IMR-90 (cell line): ENCODE results near the gene NR4A1. TPM values are rescaled to one million over a fixed set of nuclear protein-coding genes. Genes with fewer than 3 reads are reported as not detected.

ENCODE experiments used
- ATAC-seq: fragments of 200-7000 bp; cut with Tn5 transposase; 2 replicates; pipeline ENCODE4 v1.9.1; 2020; ENCODE audit warnings: low read depth, mild to moderate bottlenecking, moderate library complexity
- BruUV-seq: library from RNA; stranded (reverse); fragments of 400-500 nt; replicated peaks from 2 replicates; lab custom pipeline; 2021; lab: Mats Ljungman, UMichigan
- CTCF ChIA-PET: fragments of 300-600 bp; formaldehyde crosslinking; extraction: SDS; loops from one replicate; lab custom pipeline; 2021; ENCODE audit warnings: antibody characterized with exemption; lab: Yijun Ruan, JAX
- POLR2A ChIA-PET: fragments of 300-600 bp; sonication (Branson Sonifier 250); formaldehyde crosslinking; loops from one replicate; lab custom pipeline; 2022; ENCODE audit warnings: antibody characterized with exemption; ENCODE audit not compliant: unreplicated experiment; lab: Charles Lee
- DNase-seq: peaks from one replicate; pipeline ENCODE4 v3.0.0; 2013
- H2AFZ ChIP-seq: replicated peaks from 2 replicates; pipeline ENCODE3; 2013; ENCODE audit warnings: low read length, mild to moderate bottlenecking; ENCODE audit not compliant: poor library complexity
- H2AK5ac ChIP-seq: 2 replicates; pipeline ENCODE4 v1.6.1; 2013; ENCODE audit warnings: low read depth, low read length, inconsistent platforms
- H2AK9ac ChIP-seq: replicated peaks from 2 replicates; pipeline ENCODE3; 2013; ENCODE audit warnings: mild to moderate bottlenecking, low read depth, low read length, moderate library complexity; ENCODE audit not compliant: poor library complexity
- H2BK120ac ChIP-seq: 2 replicates; pipeline ENCODE4 v1.6.1; 2013; ENCODE audit warnings: low read depth, low read length, inconsistent platforms
- H2BK15ac ChIP-seq: 3 replicates; pipeline ENCODE4 v1.6.1; 2013; ENCODE audit warnings: low read depth, low read length, inconsistent platforms
- H2BK20ac ChIP-seq: 2 replicates; pipeline ENCODE4 v1.6.1; 2013; ENCODE audit warnings: low read depth, mild to moderate bottlenecking, inconsistent platforms, low read length, moderate library complexity
- H2BK5ac ChIP-seq: 2 replicates; pipeline ENCODE4 v1.6.1; 2013; ENCODE audit warnings: mild to moderate bottlenecking, low read depth, low read length, inconsistent platforms; ENCODE audit not compliant: poor library complexity, severe bottlenecking
- H3K14ac ChIP-seq: replicated peaks from 2 replicates; pipeline ENCODE4 v1.6.1; 2013; ENCODE audit warnings: low read depth, low read length, inconsistent platforms
- H3K18ac ChIP-seq: 2 replicates; pipeline ENCODE4 v1.6.1; 2013; ENCODE audit warnings: low read depth, low read length, control low read depth
- H3K23ac ChIP-seq: 2 replicates; pipeline ENCODE4 v1.6.1; 2013; ENCODE audit warnings: low read depth, low read length, inconsistent platforms
- H3K27ac ChIP-seq: 2 replicates; pipeline ENCODE4 v1.5.1; 2013; ENCODE audit warnings: mild to moderate bottlenecking, control low read depth, low read length; ENCODE audit not compliant: insufficient read depth
- H3K27me3 ChIP-seq: 2 replicates; pipeline ENCODE4 v1.6.1; 2013; ENCODE audit warnings: low read length; ENCODE audit not compliant: control insufficient read depth, insufficient read depth
- H3K36me3 ChIP-seq: 2 replicates; pipeline ENCODE4 v1.6.1; 2013; ENCODE audit warnings: low read length, mixed read lengths; ENCODE audit not compliant: control insufficient read depth, insufficient read depth
- H3K4ac ChIP-seq: 2 replicates; pipeline ENCODE4 v1.6.1; 2013; ENCODE audit warnings: low read depth, low read length, inconsistent platforms
- H3K4me1 ChIP-seq: 2 replicates; pipeline ENCODE4 v1.6.1; 2013; ENCODE audit warnings: low read length, mixed read lengths; ENCODE audit not compliant: control insufficient read depth, insufficient read depth
- H3K4me2 ChIP-seq: 2 replicates; pipeline ENCODE4 v1.6.1; 2013; ENCODE audit warnings: low read depth, mild to moderate bottlenecking, control low read depth, low read length, moderate library complexity
- H3K4me3 ChIP-seq: 2 replicates; pipeline ENCODE4 v1.5.1; 2013; ENCODE audit warnings: low read depth, mild to moderate bottlenecking, control low read depth, low read length, moderate library complexity; ENCODE audit not compliant: insufficient read depth
- H3K56ac ChIP-seq: 2 replicates; pipeline ENCODE4 v1.6.1; 2013; ENCODE audit warnings: low read length, inconsistent platforms; ENCODE audit not compliant: insufficient read depth; ENCODE audit errors: extremely low read depth
- H3K79me1 ChIP-seq, 2 experiments: 2 replicates each; pipeline ENCODE4 v1.6.1; 2013; ENCODE audit warnings: low read length in 2 of 2, inconsistent platforms in 1 of 2, low read depth in 1 of 2
- H3K9ac ChIP-seq: 2 replicates; pipeline ENCODE4 v1.6.1; 2013; ENCODE audit warnings: low read depth, low read length, control low read depth
- H3K9me1 ChIP-seq: 2 replicates; pipeline ENCODE4 v1.6.1; 2013; ENCODE audit warnings: low read length, inconsistent platforms; ENCODE audit not compliant: insufficient read depth
- H3K9me3 ChIP-seq: 2 replicates; pipeline ENCODE4 v1.6.1; 2013; ENCODE audit warnings: low read length; ENCODE audit not compliant: control insufficient read depth, insufficient read depth
- H4K20me1 ChIP-seq: 2 replicates; pipeline ENCODE4 v1.6.1; 2013; ENCODE audit warnings: low read length, inconsistent platforms; ENCODE audit not compliant: insufficient read depth
- H4K5ac ChIP-seq: 2 replicates; pipeline ENCODE4 v1.6.1; 2013; ENCODE audit warnings: mild to moderate bottlenecking, low read depth, low read length, control low read depth
- H4K8ac ChIP-seq, 2 experiments: 2 replicates each; pipeline ENCODE4 v1.6.1; 2013; ENCODE audit warnings: low read depth in 2 of 2, low read length in 2 of 2, control low read depth in 1 of 2, inconsistent platforms in 1 of 2
- H4K91ac ChIP-seq: 2 replicates; pipeline ENCODE4 v1.6.1; 2013; ENCODE audit warnings: low read depth, low read length, inconsistent platforms; ENCODE audit not compliant: insufficient read depth
- BHLHE40 ChIP-seq: fragments of 150-350 bp; IDR thresholded peaks from 2 replicates; pipeline ENCODE4 v1.6.1; 2016; ENCODE audit warnings: mild to moderate bottlenecking, low read depth, low read length
- CEBPB ChIP-seq: IDR thresholded peaks from 2 replicates; pipeline ENCODE4 v1.6.1; 2012; ENCODE audit warnings: low read depth, low read length, improper control_type of control experiment
- FOS ChIP-seq: fragments of 150-350 bp; IDR thresholded peaks from 2 replicates; pipeline ENCODE4 v1.6.1; 2016; ENCODE audit warnings: low read depth, low read length
- MAZ ChIP-seq: IDR thresholded peaks from 2 replicates; pipeline ENCODE4 v1.6.1; 2012; ENCODE audit warnings: low read depth, mild to moderate bottlenecking, low read length, improper control_type of control experiment, moderate library complexity, borderline replicate concordance
- MXI1 ChIP-seq: IDR thresholded peaks from 2 replicates; pipeline ENCODE4 v1.6.1; 2012; ENCODE audit warnings: low read depth, mild to moderate bottlenecking, low read length, moderate library complexity, borderline replicate concordance
- NFE2L2 ChIP-seq: fragments of 150-350 bp; IDR thresholded peaks from 2 replicates; pipeline ENCODE4 v1.6.1; 2016; ENCODE audit warnings: low read depth, mild to moderate bottlenecking, low read length
- RCOR1 ChIP-seq: IDR thresholded peaks from 2 replicates; pipeline ENCODE4 v1.6.1; 2012; ENCODE audit warnings: mild to moderate bottlenecking, low read length, improper control_type of control experiment; ENCODE audit not compliant: insufficient replicate concordance
- RFX5 ChIP-seq: IDR thresholded peaks from 2 replicates; pipeline ENCODE4 v1.8.0; 2012; ENCODE audit warnings: low read depth, mild to moderate bottlenecking, low read length, moderate library complexity
- SMC3 ChIP-seq: fragments of 150-350 bp; IDR thresholded peaks from 2 replicates; pipeline ENCODE4 v1.6.1; 2016; ENCODE audit warnings: low read depth, mild to moderate bottlenecking, antibody characterized with exemption, low read length, moderate library complexity
- whole genome bisulfite sequencing, 2 experiments: methylation state at CpG; one replicate each; pipeline versions ENCODE4 v1.1.5 to v1.1.7; 2013; ENCODE audit warnings: missing lambda C conversion rate in 2 of 2; ENCODE audit not compliant: insufficient read length in 1 of 2; ENCODE audit errors: extremely low coverage in 2 of 2; 5-methylcytosine and 5-hydroxymethylcytosine counted together
- dilution Hi-C: fragments of 300-500 bp; cut with HindIII; formaldehyde crosslinking; loops from one replicate; pipeline ENCODE4 v1.14.3; 2018; ENCODE audit warnings: low sequenced_read_pairs; ENCODE audit not compliant: unreplicated experiment
- in situ Hi-C: fragments of 300-500 bp; cut with MboI; formaldehyde crosslinking; loops from 3 replicates; pipeline ENCODE4 v1.14.3; 2019; ENCODE audit warnings: low sequenced_read_pairs, inconsistent platforms, mixed read lengths
- intact Hi-C: fragments of 100-400 bp; cut with micrococcal nuclease; formaldehyde crosslinking; loops from 2 replicates; pipeline ENCODE4 v1.10.0; 2022
- polyA plus RNA-seq, 3 experiments: library from polyadenylated mRNA; depleted of rRNA; stranded (reverse); fragments of >200 nt; gene quantifications; 2 replicates each; pipeline ENCODE4 v1.2.3, GENCODE V29; 2012; ENCODE audit warnings: low replicate concordance in 1 of 3
- total RNA-seq: library from RNA; depleted of rRNA; stranded (reverse); fragments of >200 nt; gene quantifications from 2 replicates; pipeline ENCODE4 v1.2.3, GENCODE V29; 2012
- TF ChIP-seq, protein P1 (sequence below): fragments of 150-350 bp; IDR thresholded peaks from 2 replicates; pipeline ENCODE4 v1.6.1; 2017; ENCODE audit warnings: mild to moderate bottlenecking, antibody characterized with exemption, low read length, low read depth
- TF ChIP-seq, protein P2 (sequence below): conservative IDR thresholded peaks from 2 replicates; pipeline ENCODE4 v1.5.1; 2012; ENCODE audit warnings: mild to moderate bottlenecking, low read depth, low read length, improper control_type of control experiment

The NR4A1 gene
- total and polyA plus RNA-seq, 2 of the 4 experiments (the other 2 are of a cell fraction), result 6.6 to 34.1 TPM

DNA sequence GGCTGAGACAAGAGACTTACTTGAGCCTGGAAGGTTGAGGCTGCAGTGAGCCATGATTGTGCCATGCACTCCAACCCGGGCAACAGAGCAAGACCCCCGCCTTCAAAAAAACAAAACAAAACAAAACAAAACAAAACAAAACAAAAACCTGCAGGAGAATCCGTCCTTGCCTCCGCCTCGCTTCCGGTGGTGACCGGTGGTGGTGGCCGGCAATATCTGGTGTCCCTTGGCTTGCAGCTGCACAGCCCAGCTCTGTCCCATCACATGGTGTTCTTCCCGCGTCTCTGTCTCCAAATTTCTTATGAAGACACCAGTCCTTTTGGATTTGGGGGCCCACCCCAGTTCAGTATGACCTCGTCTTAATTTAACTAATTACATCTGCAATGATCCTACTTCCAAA, 38.2 kb downstream of the NR4A1 start:
- in situ Hi-C loops (no loop called here), intact Hi-C loops (no loop called here), dilution Hi-C loops (no loop called here)
- no TSS peak for BruUV-seq
- DNase-seq (no peak), ATAC-seq (no peak)
- Histone ChIP-seq H2AK9ac (no peak overlapping the region), H4K8ac (no peak overlapping the region), H2AK5ac (no peak overlapping the region), H3K4me1 (no peaks in the 10 kb centered on the region), H2BK15ac (no peak overlapping the region), H4K20me1 (no peaks in the 10 kb centered on the region), H3K9me1 (no peaks in the 10 kb centered on the region), H2AFZ (no peak overlapping the region), H3K9me3 (no peaks in the 10 kb centered on the region), H3K14ac (no peak overlapping the region), H3K18ac (no peak overlapping the region), H4K91ac (no peak overlapping the region), H2BK5ac (no peak overlapping the region), H3K4me3 (no peak overlapping the region), H3K56ac (no peak overlapping the region), H2BK120ac (no peak overlapping the region), H4K5ac (no peak overlapping the region), H3K79me1 (no peaks in the 10 kb centered on the region), H3K27ac (no peak overlapping the region), H3K36me3 (no peaks in the 10 kb centered on the region), H3K4me2 (no peak overlapping the region), H3K9ac (no peak overlapping the region), H3K4ac (no peak overlapping the region), H2BK20ac (no peak overlapping the region), H3K23ac (no peak overlapping the region), H3K27me3 (peaks cover 26% of the 10 kb centered on the region)
- WGBS, 2 experiments, result 84% methylated on average over 8 of the region's 11 CpGs; no CpG with 5 or more reads in 1 of the 2 experiments
- no peak for TF ChIP-seq RCOR1
- TF ChIP-seq NFE2L2, result no peak
- no peak for TF ChIP-seq RFX5
- TF ChIP-seq, protein P1, sequence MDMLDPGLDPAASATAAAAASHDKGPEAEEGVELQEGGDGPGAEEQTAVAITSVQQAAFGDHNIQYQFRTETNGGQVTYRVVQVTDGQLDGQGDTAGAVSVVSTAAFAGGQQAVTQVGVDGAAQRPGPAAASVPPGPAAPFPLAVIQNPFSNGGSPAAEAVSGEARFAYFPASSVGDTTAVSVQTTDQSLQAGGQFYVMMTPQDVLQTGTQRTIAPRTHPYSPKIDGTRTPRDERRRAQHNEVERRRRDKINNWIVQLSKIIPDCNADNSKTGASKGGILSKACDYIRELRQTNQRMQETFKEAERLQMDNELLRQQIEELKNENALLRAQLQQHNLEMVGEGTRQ, result no peak
- no peak for TF ChIP-seq MXI1
- TF ChIP-seq, protein P2, sequence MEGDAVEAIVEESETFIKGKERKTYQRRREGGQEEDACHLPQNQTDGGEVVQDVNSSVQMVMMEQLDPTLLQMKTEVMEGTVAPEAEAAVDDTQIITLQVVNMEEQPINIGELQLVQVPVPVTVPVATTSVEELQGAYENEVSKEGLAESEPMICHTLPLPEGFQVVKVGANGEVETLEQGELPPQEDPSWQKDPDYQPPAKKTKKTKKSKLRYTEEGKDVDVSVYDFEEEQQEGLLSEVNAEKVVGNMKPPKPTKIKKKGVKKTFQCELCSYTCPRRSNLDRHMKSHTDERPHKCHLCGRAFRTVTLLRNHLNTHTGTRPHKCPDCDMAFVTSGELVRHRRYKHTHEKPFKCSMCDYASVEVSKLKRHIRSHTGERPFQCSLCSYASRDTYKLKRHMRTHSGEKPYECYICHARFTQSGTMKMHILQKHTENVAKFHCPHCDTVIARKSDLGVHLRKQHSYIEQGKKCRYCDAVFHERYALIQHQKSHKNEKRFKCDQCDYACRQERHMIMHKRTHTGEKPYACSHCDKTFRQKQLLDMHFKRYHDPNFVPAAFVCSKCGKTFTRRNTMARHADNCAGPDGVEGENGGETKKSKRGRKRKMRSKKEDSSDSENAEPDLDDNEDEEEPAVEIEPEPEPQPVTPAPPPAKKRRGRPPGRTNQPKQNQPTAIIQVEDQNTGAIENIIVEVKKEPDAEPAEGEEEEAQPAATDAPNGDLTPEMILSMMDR, result no peak
- TF ChIP-seq BHLHE40, result no peak
- no peak for TF ChIP-seq CEBPB
- TF ChIP-seq MAZ, result no peak
- TF ChIP-seq FOS, result no peak
- no peak for TF ChIP-seq SMC3
- POLR2A ChIA-PET, result no interaction called here
- CTCF ChIA-PET, result interaction anchor here (5.5 kb wide), 1 partner anchor 64 kb away, joined by 36 read pairs; no protein-coding TSS in a partner anchor
